GM03348 (cell line): Measurements from ENCODE around the gene CCDC86.

Experiments used
- DNase-seq: peaks from one replicate; pipeline ENCODE4 v3.0.0; 2012; ENCODE audit warnings: low spot score

CCDC86 gene

GRCh38 chr11:60891103-60891741 lies 49.3 kb downstream of the CCDC86 start:
- DNase-seq, result no peak

DNA sequence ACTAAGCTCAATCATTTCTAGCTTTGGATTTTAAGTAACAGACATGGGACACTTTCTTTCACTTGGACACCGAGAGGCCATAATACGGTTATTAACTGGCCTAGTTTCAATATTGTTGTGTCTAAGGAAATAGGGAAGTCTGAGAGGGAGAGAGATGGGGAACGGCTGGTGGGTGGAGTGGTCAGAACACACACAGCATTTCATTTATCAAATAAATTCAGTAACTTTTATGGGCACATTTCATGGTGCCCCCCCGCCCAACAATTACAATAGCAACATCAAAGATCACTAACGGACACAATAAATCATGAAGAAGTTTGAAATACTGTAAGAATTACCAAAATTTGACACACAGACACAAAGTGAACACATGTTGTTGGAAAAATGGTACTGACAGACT lies 53.8 kb downstream of the CCDC86 start:
- no peak for DNase-seq

DNA sequence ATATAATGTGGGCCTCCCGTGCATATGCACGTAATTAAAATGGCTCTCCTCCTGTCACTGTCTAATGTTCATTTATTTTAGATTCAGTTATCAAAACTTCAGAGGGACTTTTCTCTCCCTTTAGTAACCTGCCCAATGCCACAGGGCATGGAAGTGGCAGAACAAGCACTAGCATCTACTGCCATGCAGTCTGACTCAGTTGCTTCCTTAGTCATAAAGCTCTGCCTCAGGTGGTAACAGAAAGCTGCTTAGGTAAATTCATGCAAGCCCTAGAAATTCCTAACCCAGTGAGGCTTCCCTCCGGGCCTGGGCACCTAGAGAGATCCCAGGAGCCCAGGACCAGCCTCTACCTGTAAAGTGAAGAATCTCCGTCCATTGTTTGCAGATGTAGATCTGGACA lies 55.6 kb downstream of the CCDC86 start:
- DNase-seq, result no peak

- peak; percentile 83 for DNase-seq
Measured at GRCh38 chr11:60899046-60899936, 57.4 kb downstream of the CCDC86 start.

- DNase-seq, result no peak
Measured at GRCh38 chr11:60899977-60900376, 58.1 kb downstream of the CCDC86 start.
